Liver (tissue), 9 donors: ENCODE results near the gene VAPA. TPM values are rescaled to one million over a fixed set of nuclear protein-coding genes. Genes with fewer than 3 reads are reported as not detected.

Source experiments
- DNase-seq: peaks from one replicate; pipeline ENCODE4 v3.0.0-alpha.2; 2017; ENCODE audit warnings: low spot score
- H3K27ac ChIP-seq, 2 donors: one replicate each; pipeline ENCODE4 v1.7.0; 2013; ENCODE audit warnings: inconsistent platforms in 2 of 2, low read length in 2 of 2, control low read depth in 1 of 2, low read depth in 1 of 2, mild to moderate bottlenecking in 1 of 2
- H3K27me3 ChIP-seq, 4 donors: one replicate each; pipeline versions ENCODE4 v1.6.1 to v1.7.0; 2013; ENCODE audit warnings: low read length in 3 of 4, inconsistent platforms in 1 of 4, mild to moderate bottlenecking in 1 of 4, moderate library complexity in 1 of 4; ENCODE audit not compliant: control insufficient read depth in 4 of 4, insufficient read depth in 4 of 4
- H3K36me3 ChIP-seq, 4 donors: one replicate each; pipeline versions ENCODE4 v1.6.1 to v1.7.0; 2013; ENCODE audit warnings: low read length in 3 of 4, mild to moderate bottlenecking in 3 of 4, low read depth in 1 of 4, moderate library complexity in 1 of 4; ENCODE audit not compliant: control insufficient read depth in 4 of 4, insufficient read depth in 3 of 4
- H3K4me1 ChIP-seq, 4 donors: one replicate each; pipeline versions ENCODE4 v1.6.1 to v1.7.0; 2013; ENCODE audit warnings: low read length in 3 of 4, mild to moderate bottlenecking in 3 of 4, moderate library complexity in 1 of 4; ENCODE audit not compliant: control insufficient read depth in 4 of 4, insufficient read depth in 4 of 4
- H3K4me3 ChIP-seq, 3 donors: one replicate each; pipeline versions ENCODE4 v1.6.1 to v1.7.0; 2013; ENCODE audit warnings: low read length in 3 of 3, control low read depth in 1 of 3, low read depth in 1 of 3, mild to moderate bottlenecking in 1 of 3
- H3K9ac ChIP-seq, 2 donors: one replicate each; pipeline ENCODE4 v1.7.0; 2013; ENCODE audit warnings: low read length in 2 of 2, mild to moderate bottlenecking in 2 of 2, moderate library complexity in 2 of 2, control low read depth in 1 of 2, low read depth in 1 of 2
- H3K9me3 ChIP-seq, 4 donors: one replicate each; pipeline versions ENCODE4 v1.6.1 to v1.7.0; 2013; ENCODE audit warnings: low read length in 3 of 4; ENCODE audit not compliant: control insufficient read depth in 4 of 4
- ATF3 ChIP-seq: IDR thresholded peaks from 2 replicates; pipeline ENCODE4 v1.6.1; 2016; ENCODE audit warnings: antibody characterized with exemption
- EGR1 ChIP-seq, 2 donors: IDR thresholded peaks; 2 replicates each; pipeline ENCODE4 v1.6.1; 2016 to 2018; ENCODE audit warnings: antibody characterized with exemption in 2 of 2, low read depth in 2 of 2
- FOXA1 ChIP-seq: IDR thresholded peaks from 2 replicates; pipeline ENCODE4 v1.6.1; 2016; ENCODE audit warnings: antibody characterized with exemption
- FOXA2 ChIP-seq: IDR thresholded peaks from 2 replicates; pipeline ENCODE4 v1.6.1; 2016; ENCODE audit warnings: antibody characterized with exemption
- GABPA ChIP-seq, 2 donors: IDR thresholded peaks in 1 of 2; conservative IDR thresholded peaks in 1 of 2; 2 replicates each; pipeline ENCODE4 v1.6.1; 2016; ENCODE audit warnings: antibody characterized with exemption in 2 of 2, mild to moderate bottlenecking in 1 of 2, moderate library complexity in 1 of 2
- HNF4A ChIP-seq, 2 donors: conservative IDR thresholded peaks; 2 replicates each; pipeline ENCODE4 v1.6.1; 2016; ENCODE audit warnings: antibody characterized with exemption in 2 of 2, mild to moderate bottlenecking in 2 of 2
- JUND ChIP-seq, 2 donors: IDR thresholded peaks; 2 replicates each; pipeline ENCODE4 v1.6.1; 2016; ENCODE audit warnings: antibody characterized with exemption in 2 of 2
- NR2F2 ChIP-seq: IDR thresholded peaks from 2 replicates; pipeline ENCODE4 v1.6.1; 2016; ENCODE audit warnings: antibody characterized with exemption
- RAD21 ChIP-seq, 2 donors: IDR thresholded peaks; 2 replicates each; pipeline ENCODE4 v1.6.1; 2016; ENCODE audit warnings: antibody characterized with exemption in 2 of 2, mild to moderate bottlenecking in 2 of 2
- RXRA ChIP-seq, 2 donors: IDR thresholded peaks; 2 replicates each; pipeline ENCODE4 v1.6.1; 2017 to 2018; ENCODE audit warnings: antibody characterized with exemption in 2 of 2, mild to moderate bottlenecking in 1 of 2
- SP1 ChIP-seq: IDR thresholded peaks from 2 replicates; pipeline ENCODE4 v1.6.1; 2018; ENCODE audit warnings: antibody characterized with exemption, mild to moderate bottlenecking
- TAF1 ChIP-seq: conservative IDR thresholded peaks from 2 replicates; pipeline ENCODE4 v1.6.1; 2016; ENCODE audit warnings: antibody characterized with exemption, mild to moderate bottlenecking
- YY1 ChIP-seq: IDR thresholded peaks from 2 replicates; pipeline ENCODE4 v1.6.1; 2016; ENCODE audit warnings: antibody characterized with exemption, mild to moderate bottlenecking
- WGBS: extraction: QIAGEN DNeasy Blood & Tissue Kit; methylation state at CpG from one replicate; pipeline ENCODE4 v1.1.7; 2013; 5-methylcytosine and 5-hydroxymethylcytosine counted together
- polyA plus RNA-seq, 2 donors: library from polyadenylated mRNA; stranded (reverse) in 1 of 2; unstranded in 1 of 2; fragments of 200-250 nt in 1 of 2; fragments of >200 nt in 1 of 2; fragmentation: Nextera tagmentation in 1 of 2; extraction: Ambion mirVana in 1 of 2; gene quantifications; one replicate each; pipeline versions ENCODE4 v1.2.1 to v1.2.3, GENCODE V29; 2013 to 2015
- total RNA-seq, 2 donors: library from RNA; depleted of rRNA; stranded (reverse); fragments of >200 nt; gene quantifications; one replicate each; pipeline ENCODE4 v1.2.3, GENCODE V29; 2014
- TF ChIP-seq, protein P1 (sequence below): IDR thresholded peaks from 2 replicates; pipeline ENCODE4 v1.6.1; 2016; ENCODE audit warnings: antibody characterized with exemption
- TF ChIP-seq, protein P2 (sequence below): fragments of 150-350 bp; IDR thresholded peaks from 2 replicates; pipeline ENCODE4 v1.5.1; 2017; ENCODE audit warnings: improper control_type of control experiment, low read depth, low read length; ENCODE audit not compliant: missing input control
- TF ChIP-seq, protein P3 (sequence below): IDR thresholded peaks from 2 replicates; pipeline ENCODE4 v1.6.1; 2016; ENCODE audit warnings: antibody characterized with exemption
- donor health status: healthy.
- donor health status: healthy.
- donor health status: healthy.
- donor health status: healthy.
- donor health status: healthy.

The VAPA gene
- total and polyA plus RNA-seq, 4 donors = 80.7 to 114 (median 91.0) TPM

- Histone ChIP-seq H3K27me3 (peaks cover 0 to 4% (median 0%) of the 10 kb centered on the region in 4 donors), H3K36me3 (no peaks in the 10 kb centered on the region), H3K9me3 (no peaks in the 10 kb centered on the region), H3K27ac (no peak overlapping the region), H3K9ac (no peak overlapping the region), H3K4me1 (no peaks in the 10 kb centered on the region), H3K4me3 (no peak overlapping the region)
- TF ChIP-seq FOXA2 = no peak
- no peak for TF ChIP-seq RXRA (IDR thresholded peaks at IDR 0.05)
- no peak for TF ChIP-seq SP1
- TF ChIP-seq HNF4A (conservative IDR thresholded peaks at IDR 0.05) = no peak
- no peak for TF ChIP-seq FOXA1
- TF ChIP-seq EGR1 (IDR thresholded peaks at IDR 0.05; ENCODE audit: low read depth in 2 of 2) = no peak
- no peak for TF ChIP-seq ATF3
- no peak for TF ChIP-seq TAF1
- no peak for TF ChIP-seq YY1
- no peak for TF ChIP-seq RAD21 (IDR thresholded peaks at IDR 0.05)
- TF ChIP-seq, protein P1, sequence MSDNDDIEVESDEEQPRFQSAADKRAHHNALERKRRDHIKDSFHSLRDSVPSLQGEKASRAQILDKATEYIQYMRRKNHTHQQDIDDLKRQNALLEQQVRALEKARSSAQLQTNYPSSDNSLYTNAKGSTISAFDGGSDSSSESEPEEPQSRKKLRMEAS = no peak
- TF ChIP-seq GABPA (IDR thresholded peaks at IDR 0.05 in 1 of 2, conservative IDR thresholded peaks at IDR 0.05 in 1 of 2) = no peak
- TF ChIP-seq, protein P2, sequence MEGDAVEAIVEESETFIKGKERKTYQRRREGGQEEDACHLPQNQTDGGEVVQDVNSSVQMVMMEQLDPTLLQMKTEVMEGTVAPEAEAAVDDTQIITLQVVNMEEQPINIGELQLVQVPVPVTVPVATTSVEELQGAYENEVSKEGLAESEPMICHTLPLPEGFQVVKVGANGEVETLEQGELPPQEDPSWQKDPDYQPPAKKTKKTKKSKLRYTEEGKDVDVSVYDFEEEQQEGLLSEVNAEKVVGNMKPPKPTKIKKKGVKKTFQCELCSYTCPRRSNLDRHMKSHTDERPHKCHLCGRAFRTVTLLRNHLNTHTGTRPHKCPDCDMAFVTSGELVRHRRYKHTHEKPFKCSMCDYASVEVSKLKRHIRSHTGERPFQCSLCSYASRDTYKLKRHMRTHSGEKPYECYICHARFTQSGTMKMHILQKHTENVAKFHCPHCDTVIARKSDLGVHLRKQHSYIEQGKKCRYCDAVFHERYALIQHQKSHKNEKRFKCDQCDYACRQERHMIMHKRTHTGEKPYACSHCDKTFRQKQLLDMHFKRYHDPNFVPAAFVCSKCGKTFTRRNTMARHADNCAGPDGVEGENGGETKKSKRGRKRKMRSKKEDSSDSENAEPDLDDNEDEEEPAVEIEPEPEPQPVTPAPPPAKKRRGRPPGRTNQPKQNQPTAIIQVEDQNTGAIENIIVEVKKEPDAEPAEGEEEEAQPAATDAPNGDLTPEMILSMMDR = no peak
- TF ChIP-seq, protein P3, sequence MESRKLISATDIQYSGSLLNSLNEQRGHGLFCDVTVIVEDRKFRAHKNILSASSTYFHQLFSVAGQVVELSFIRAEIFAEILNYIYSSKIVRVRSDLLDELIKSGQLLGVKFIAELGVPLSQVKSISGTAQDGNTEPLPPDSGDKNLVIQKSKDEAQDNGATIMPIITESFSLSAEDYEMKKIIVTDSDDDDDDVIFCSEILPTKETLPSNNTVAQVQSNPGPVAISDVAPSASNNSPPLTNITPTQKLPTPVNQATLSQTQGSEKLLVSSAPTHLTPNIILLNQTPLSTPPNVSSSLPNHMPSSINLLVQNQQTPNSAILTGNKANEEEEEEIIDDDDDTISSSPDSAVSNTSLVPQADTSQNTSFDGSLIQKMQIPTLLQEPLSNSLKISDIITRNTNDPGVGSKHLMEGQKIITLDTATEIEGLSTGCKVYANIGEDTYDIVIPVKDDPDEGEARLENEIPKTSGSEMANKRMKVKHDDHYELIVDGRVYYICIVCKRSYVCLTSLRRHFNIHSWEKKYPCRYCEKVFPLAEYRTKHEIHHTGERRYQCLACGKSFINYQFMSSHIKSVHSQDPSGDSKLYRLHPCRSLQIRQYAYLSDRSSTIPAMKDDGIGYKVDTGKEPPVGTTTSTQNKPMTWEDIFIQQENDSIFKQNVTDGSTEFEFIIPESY = no peak
- no peak for TF ChIP-seq NR2F2
- no peak for TF ChIP-seq JUND (IDR thresholded peaks at IDR 0.05)
- 97% methylated on average over 2 of the region's 2 CpGs for WGBS
- no peak for DNase-seq
Observed at GRCh38 chr18:9974279-9974915, 60.6 kb downstream of the VAPA start.

- no peaks in the 10 kb centered on the region for H3K27me3 ChIP-seq
- TF ChIP-seq, protein P3 = no peak
- TF ChIP-seq RAD21 (IDR thresholded peaks at IDR 0.05) (no peak), FOXA1 (no peak), RXRA (IDR thresholded peaks at IDR 0.05) (no peak), SP1 (no peak)
- TF ChIP-seq, protein P2 = no peak
- H3K36me3 ChIP-seq = no peaks in the 10 kb centered on the region
- no peak overlapping the region for H3K9ac ChIP-seq
- no peaks in the 10 kb centered on the region for H3K9me3 ChIP-seq
- no peak overlapping the region for H3K4me3 ChIP-seq
- no peak for DNase-seq
- H3K27ac ChIP-seq = no peak overlapping the region
- no peaks in the 10 kb centered on the region for H3K4me1 ChIP-seq
Observed at GRCh38 chr18:9975658-9976057, 61.8 kb downstream of the VAPA start.
